Measurements from ENCODE around the gene LMBRD1. TPM values are rescaled to one million over a fixed set of nuclear protein-coding genes. Genes with fewer than 3 reads are reported as not detected.
"Not testable (repeated sequence)": the region's sequence is repeated elsewhere in the genome, so short reads cannot be mapped to it uniquely, and the experiment has no call there.

The LMBRD1 gene
- 22.0 TPM for total RNA-seq

DNA sequence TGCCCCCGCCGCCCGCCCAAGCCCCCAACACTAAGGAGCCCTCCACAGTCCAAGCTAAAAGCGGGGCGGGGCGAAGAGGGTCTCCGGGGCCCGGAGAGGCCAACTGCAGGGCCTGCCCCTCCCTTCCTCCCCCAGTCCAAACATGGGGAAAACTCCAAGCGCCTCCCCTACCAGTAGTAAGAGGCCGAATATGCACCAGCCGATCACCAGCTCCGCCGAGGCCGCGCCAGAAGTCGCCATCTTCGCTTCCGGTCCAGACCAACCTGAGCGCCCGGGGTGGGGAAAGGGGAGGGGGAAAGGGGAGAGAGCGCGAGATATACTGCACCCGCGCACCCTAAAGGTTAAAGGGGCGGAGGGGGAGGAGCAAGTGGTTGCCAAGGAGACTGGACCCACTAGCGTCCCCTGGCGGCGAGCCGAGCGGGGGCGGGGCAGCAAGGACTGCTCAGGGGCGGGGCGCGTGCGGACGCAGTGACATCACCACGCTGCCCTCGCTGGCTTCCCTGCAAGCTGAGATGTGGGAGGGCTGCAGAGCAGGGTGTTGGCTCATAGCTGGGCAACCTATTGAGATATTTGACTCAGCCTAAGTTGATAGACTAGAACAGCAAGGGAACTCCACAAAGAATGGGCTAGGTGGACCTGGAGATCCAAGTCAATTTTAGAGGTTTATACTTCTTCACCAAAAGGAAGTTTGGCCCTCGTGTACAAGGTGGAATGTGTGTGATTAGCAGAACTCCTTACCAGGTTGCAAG lies at the start of gene LMBRD1:
TSS of gene LMBRD1 (minus strand) at position 369 of the 749 bp plus-strand sequence. CDS start at position 240, 129 bp downstream.
- peak; percentile 99 for ATAC-seq

DNA sequence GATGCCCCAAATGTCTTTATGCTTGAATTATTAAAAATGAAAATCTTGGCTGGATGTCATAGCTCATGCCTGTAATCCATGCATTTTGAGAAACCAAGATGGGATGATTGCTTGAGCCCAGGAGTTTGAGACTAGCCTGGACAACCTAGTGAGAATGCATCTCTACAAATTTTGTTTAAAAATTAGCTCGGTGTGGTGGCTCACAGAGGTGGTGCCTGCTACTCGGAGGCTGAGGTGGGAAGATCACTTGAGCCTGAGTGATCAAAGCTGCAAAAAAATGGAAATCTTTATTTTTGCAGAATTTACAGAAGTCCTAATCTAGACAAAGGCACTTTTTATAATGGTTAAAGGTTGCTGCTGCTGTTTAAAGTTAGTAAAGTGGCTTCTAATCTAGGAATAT lies 49.5 kb upstream of the LMBRD1 start:
- ATAC-seq: no peak

DNA sequence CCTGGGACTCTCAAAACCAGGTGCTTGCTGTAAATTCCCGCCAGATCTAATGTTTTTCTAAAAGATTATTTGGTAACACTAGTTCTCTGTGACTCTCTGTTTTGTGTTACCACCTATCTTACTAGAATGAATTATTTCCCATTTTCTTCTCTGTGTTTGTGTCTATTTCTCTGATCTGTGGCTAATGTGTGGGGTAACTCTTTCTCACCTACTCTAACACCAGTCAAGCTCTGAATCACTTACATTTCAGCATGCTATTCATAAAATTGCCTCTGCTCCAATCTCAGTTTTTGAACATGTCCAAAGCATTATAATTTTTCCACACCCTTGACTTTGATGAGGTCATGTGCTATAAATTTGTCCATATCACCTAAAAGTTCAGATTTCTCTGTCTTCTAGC lies 46.4 kb upstream of the LMBRD1 start:
- no peak for ATAC-seq

DNA sequence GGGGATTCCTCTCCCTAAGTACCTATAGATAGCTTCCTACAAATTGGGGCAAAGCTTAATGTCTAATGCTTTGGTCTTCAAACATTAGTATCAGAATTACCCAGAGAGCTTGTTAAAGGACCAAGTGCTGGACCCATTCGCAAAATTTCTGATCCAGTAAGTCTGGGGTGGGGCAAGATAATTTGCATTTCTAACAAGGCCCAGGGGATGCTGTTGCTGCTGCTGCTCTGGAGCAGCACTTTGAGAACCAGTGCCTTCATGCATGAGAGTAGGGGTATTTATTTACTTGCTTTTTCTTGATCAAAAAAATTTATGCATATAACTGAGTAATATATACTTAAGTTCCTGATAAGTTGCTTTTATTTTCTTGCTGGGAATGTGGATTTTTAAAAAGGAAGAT lies 45.1 kb upstream of the LMBRD1 start:
- ATAC-seq: no peak

DNA sequence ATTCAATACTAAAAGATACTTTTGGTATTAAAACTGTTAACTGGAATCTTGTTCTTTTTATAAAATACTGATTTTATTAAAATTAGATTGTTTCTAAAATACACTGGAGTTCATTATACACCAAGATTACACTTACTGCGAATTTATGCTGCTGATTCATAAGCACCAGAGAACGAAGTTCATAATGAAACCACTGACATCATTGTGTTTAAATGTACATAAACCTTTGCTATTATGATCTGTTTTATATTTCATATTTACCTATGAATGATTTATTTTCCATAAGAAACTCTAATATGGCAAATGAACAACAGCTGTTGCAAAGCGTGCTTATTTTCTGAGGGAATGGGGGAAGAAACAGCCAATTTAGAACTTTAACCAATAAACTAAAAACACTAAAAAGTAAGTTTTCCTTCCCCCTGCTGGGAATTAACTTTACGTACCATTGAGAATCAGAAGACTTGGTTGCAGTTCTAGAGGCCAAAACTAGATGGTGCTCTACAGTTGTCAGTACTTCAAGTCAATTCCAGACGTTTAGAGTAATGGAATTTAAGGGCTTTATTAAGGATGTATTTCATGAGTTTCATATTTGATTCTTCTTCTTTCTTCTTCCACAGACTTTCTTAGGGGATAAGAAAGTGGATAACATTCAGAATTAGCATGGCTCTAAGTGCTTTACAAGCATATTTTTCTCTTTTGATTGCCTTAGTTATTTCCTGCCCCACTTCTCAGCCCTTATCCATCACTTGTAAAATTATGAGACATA lies 38.8 kb upstream of the LMBRD1 start:
- ATAC-seq: no peak

DNA sequence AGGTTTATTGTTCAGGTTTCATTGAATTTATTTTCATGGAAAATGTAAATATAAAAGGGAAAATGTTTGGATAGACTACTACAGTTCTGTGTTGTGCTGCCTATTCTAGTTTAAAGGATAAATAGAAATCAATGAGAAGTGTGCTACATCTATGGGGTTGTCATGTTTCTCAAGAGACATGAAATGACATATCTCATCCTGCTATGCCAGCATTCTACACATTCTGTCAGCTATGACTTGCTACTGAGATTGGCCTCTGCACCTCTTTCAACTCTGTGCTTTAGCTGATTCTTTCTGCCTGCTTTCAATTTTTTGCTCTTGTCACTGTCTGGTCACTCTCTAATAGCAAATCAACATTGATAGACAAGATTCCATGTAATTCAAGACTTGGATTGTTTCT lies 35.7 kb upstream of the LMBRD1 start:
- ATAC-seq: no peak

DNA sequence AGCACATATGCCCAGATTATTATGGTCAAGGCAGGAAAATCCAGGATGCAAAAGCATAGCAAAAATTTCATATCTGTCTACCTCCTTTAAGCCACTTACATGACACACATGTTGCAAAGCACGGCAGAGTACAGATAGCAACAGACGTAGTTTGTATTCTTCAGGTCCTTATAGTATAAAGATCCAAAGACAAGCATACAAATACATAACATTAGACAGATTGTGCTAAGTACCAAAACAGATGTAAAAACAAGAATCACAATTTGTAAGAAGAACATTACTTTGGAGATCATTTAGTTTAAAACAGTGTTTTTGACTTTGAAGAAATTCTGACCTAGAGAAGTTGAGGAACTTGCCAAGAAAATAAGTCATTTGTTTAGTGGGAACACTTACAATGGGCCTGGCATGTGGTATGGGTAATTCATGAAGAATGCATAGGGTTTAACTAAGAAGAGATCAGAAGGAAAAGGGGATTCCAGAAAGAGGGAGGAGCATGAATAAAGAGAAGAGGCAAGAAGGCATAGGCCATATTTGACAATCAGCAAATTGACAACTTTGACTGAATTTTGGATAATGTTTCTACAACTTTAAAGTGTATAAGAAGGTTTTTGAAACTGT lies 30.6 kb upstream of the LMBRD1 start:
- ATAC-seq: no peak

DNA sequence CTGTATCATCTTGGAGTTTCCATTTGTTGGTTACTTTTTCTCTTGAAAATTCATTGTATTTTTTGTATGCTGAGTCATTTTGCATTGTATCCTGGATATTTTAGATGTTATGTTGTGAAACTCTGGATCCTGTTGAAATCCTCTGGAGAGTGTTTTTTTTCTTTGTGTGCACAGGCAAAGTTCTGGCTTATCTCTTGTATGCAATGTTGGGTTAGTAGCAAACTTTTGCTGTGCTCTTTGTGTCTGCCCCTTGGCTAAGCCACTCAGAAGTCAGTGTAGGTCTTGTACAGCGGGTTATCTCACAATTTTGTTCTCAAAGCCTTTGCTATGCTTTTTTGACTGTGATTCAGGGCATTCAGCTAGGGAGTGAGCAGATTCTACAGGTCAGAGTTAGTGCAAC lies 29.1 kb upstream of the LMBRD1 start:
- ATAC-seq: no peak

DNA sequence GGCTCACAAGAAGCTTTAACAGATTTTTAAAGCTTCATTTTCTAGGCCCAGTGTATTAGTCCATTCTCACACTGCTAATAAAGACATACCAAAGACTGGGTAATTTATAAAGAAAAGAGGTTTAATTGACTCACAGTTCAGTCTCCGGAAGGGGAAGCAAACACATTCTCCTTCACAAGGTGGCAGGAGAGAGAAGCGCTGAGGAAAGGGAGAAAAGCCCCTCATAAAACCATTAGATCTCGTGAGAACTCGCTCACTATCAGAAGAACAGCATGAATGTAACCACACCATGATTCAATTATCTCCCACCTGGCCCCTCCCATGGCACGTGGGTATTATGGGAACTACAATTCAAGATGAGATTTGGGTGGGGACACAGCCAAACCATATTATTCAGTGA lies 27.5 kb upstream of the LMBRD1 start:
- ATAC-seq: not testable (repeated sequence)

DNA sequence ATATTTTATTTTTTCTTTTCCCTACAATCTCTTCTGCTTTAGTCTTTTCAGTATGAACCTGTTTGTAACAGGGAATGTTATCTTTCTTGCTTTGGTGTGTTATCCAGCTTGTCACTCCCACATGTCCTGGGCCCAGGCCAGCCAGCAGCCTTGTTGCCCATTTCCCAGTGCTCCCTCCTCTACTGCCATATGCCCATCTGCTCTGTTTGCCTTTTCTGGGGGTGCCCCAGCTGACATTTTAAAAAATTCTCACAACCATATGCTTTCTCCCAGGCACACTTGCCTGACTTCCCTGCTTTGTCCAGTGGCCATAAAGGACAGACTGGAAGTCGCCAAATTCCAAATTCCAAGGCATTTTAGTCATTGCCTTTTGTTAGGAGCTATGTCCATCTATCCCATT lies 23.6 kb upstream of the LMBRD1 start:
- no peak for ATAC-seq

DNA sequence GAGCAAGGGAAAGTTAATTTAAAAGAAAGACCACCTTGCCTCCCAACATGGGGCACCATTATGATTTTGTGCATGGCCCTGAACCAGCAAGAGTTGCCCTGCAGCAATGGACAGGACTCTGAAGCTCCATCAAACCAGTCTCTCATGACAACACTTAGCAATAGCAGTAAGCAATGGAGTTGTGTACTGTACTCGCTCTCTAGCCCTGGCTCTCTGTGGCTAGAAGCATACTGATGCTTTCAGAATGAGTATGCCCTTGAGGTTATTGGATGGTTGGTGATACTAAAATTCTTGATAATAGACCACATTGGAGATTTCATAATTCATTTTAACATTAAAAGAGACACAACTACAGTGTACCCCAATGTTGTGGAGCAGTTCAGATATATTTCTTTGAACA lies 23.2 kb upstream of the LMBRD1 start:
- ATAC-seq: no peak

DNA sequence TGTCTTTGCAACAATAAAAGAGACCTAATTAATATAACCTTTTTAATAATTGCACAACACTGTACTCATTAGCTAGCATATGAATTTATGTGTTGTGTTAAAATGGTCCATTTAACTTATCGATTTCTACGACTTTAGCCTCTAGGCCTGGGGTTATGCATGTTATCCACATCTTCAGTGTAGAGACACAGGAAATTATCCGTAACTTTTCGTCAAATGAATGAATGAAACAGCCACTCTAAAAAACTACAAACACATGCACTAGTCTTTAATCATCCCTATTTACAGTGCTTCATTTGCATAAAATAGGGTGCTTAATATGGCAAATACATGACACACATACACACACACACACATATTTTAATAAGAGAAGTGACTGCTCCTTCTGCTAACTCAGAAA lies 22.3 kb upstream of the LMBRD1 start:
- no peak for ATAC-seq

DNA sequence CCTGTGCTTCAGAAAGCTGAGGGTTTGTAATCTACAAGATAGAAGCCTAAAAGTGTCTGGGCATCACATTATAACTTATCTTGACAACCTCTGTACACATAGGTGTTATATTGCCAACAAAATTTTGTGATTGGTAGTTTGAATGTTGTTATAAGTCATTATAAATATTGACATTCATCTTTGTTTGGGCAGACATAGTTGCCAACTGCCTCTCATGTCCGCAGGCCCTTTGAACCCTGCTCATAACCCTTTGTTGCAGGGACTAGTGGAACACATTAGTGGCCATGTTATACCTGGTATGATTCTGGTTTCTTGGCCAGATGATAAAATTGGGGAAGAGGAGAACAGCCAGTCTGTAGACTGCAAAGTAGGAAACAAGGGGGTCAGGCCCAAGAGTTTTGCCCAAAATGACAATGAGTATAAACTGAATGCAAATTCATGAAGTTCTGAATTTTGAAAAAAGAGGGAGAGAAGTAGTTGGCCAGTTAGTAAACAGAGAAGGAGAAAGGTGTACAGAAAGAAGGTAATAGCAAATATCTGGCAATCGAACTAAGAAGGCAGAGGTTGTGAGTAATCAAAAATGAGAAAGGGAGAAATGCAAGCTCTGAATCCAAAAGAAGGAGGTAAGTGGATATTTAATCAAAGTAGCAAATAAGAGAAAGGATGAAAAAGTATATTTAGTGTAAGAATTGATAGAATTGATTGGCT lies 21.6 kb upstream of the LMBRD1 start:
- no peak for ATAC-seq

DNA sequence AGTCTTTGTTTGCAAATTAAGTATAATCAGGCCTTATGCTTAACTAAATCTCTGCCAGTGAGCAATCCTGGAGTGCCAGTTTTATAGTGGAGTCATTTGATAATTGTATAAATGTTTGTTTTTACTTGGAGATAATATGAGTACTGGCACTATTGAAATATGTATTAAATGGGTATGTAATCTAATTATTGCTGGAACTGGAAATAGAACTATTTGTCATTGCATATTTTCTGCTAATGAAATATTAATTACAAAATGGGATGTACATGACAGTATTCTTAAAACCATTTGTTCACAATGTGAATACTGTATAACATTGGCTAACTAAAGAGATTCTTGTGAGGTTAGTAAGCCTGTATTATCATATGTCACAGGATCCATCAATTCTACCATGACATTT lies 20.5 kb upstream of the LMBRD1 start:
- no peak for ATAC-seq

DNA sequence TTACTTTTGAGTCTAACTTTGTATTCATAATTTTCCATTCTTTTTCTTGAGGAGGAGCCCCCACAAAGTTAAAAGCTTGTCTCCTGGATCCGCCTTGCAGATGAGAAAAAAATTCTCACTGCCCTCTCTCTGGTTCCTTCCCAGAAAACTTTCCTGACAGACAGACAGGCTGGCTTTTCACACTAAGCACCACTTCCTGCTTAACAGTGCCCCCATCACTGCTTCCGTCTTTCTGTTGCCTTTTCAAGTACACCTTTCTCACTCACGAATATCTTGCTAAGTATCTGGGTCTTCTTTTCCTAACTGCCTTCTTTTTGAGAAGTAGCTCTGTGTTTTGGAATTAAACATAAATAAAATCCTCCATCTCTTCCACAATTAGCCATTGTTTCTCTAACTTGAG lies 19.8 kb upstream of the LMBRD1 start:
- ATAC-seq: no peak

DNA sequence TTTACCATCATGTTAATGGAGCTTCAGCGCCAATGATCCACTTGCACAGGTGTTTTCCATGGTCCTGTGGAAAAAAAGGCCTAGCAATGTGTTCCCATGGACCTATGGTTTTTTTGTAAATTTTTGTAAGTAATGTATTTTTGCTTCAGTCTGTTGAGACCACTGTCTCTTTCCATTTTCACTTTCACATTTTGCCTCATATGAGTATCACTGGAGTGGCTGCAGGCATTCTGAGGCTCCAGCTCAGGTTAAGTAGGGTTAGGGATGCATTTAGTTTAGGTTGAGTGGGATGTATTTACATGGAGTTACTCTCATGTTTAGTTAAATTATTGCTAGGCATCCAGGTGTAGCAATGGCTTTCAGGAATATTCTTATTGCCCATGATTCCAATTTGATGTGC lies 19.2 kb upstream of the LMBRD1 start:
- no peak for ATAC-seq

DNA sequence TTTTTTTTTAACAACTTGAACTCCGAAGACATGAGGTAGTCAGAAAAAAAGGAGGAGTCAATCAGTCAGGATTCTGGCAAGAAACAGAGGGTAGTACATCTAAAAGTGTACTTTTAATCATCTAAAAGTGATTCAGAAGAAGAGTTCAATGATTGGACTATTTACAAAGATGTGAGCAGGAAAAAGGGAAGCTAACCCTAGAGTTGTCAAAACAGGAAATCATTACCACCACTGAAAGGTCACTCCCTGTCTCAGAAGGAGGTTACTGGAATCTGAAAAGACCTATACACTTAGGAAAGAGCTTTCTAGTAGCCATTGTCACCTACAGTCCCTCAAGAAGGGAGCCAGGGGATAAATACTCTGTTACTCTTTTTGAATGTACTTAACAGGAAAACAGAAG lies 16.7 kb upstream of the LMBRD1 start:
- ATAC-seq: peak; percentile 49

DNA sequence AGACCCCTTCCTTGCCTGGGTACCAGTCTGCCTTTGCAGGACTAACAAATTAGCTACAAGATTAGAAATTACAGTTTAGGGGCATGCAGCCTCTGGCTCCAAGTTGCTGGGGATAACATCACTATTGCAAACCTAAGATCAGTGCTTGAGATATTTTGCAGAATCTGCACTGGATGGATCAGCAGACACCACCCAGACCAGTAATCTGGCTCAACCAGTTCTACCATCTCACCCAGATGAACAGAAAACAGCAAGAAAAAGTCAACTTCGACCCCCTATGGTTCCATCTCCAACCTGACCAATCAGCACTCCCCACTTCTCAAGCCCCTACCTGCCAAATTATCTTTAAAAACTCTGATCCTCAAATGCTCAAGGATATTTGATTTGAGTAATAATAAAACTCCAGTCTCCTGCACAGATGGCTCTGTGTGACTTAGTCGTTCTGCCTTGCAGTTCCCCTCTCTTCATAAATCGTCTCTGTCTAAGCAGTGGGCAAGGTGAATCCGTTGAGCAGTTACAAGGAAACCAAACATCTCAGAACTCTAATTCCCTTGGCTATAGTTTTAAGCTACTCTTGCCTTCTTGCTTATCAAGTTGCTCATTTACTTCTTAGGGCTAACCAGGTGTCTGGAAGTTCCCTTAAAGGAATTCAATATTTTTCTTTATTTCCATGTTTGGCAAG lies 16.1 kb upstream of the LMBRD1 start:
- no peak for ATAC-seq

DNA sequence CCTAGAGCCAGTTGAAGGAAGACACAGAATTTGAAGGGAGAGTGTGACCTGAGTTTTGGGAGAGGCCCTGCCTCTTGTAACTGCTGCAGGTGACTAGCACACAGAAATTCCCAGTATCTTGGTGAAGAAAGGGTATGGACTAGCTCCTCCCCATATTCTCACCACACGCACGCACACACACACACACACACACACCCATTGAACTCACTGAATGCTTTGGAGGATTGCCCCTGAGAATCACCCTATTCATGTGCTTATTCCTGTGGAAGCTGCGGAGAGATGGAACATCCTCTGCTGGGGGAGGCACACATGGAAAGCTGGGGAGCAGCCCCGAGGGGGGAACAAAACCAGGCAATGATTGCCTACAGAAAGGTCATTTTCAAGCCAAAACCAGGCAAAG lies 6.2 kb upstream of the LMBRD1 start:
- no peak for ATAC-seq

DNA sequence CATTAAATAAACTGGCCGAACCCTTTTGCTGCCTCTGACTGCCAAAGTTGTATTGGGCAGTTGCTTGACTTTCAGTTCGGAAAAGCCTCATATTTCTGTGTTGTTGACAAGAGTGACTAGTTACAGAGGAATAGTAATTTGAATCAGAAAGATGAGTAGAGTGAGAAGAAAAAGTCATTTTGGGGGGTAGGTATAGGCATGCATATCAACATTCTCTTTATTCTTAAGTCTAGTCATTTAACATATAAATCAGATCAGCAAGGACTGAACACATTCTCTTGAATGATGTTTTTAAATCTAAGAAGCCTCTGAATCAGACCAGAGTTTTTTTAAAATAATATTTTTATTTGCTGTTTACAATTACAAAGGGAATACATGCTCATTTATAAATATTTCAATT lies 4.9 kb upstream of the LMBRD1 start:
- ATAC-seq: no peak

DNA sequence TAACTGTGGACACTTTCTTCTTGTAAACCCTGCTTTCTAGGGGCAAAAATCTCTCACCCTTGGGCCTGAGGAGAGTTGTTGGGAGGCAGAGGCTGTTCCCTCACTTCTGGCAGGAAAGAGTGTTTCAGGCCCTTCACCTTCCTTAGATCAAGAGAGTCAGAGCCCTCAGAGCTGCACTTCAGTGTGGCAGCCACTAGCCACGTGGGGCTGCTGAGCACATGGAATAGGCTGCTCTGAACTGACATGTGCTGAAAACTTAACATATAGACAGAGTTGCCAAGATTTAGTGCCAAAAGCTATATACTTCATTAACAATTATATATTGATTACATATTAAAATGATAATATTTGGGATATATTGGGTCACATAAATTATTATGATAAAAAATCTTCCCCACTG lies 4.4 kb upstream of the LMBRD1 start:
- no peak for ATAC-seq

DNA sequence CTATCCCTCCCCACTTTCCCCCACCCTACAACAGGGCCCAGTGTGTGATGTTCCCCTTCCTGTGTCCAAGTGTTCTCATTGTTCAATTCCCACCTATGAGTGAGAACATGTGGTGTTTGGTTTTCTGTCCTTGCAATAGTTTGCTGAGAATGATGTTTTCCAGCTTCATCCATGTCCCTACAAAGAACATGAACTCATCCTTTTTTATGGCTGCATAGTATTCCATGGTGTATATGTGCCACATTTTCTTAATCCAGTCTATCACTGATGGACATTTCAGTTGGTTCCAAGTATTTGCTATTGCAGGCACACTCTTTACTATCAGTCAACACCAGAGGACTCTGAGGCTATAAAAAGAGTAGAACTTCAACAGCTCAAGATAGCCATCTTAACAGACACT lies 2.0 kb upstream of the LMBRD1 start:
- ATAC-seq: not testable (repeated sequence)
